Cerebellar cortex (tissue), 1 donor: ENCODE measurements around the gene TSPAN31.
A peak's percentile ranks its signal among the peaks of the same experiment; 100 is the strongest.
"Not testable (repeated sequence)": the region's sequence is repeated elsewhere in the genome, so short reads cannot be mapped to it uniquely, and the experiment has no call there.

Experiments
- DNase-seq: peaks from one replicate; pipeline ENCODE4 v3.0.0-alpha.2; 2015; ENCODE audit warnings: low spot score

Gene TSPAN31, protein sequence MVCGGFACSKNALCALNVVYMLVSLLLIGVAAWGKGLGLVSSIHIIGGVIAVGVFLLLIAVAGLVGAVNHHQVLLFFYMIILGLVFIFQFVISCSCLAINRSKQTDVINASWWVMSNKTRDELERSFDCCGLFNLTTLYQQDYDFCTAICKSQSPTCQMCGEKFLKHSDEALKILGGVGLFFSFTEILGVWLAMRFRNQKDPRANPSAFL

DNA sequence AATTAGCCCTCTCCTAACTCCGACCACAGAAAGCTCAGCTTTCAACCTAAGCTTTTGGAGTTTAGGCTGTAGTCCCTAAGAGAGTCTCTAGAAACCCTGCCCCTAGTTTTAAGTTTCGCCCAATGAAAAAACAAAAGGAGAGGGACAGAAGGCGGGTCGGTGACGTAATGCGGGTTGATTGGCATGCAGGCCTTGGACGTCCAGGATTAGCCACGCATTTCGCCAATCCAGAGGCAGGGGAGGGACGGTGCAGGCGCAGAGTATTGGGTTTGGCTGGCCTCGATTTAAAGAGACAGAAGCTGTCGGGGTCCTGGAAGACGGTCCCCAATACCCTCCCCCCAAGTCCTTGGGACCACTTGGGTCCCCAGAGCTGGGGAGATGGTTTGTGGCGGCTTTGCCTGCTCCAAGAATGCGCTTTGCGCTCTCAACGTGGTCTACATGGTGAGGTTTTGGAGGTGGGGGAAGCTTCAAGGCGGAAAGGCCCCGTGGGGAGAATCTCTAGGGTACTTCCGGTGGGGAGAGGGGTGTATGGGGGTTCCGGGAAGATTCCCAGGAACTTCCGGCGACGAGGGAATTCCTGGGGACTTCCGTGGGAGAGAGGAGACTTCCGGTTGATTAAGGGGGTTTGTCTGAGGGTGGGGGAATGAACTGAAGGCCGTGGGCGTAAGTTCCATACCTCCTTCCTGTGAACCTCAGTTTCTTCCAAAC lies at the start of gene TSPAN31:
Gene TSPAN31, plus strand, starts transcription at position 263 of the 708 bp plus-strand sequence. Its CDS starts 116 bp downstream, at position 379.
- DNase-seq = peak; percentile 100

DNA sequence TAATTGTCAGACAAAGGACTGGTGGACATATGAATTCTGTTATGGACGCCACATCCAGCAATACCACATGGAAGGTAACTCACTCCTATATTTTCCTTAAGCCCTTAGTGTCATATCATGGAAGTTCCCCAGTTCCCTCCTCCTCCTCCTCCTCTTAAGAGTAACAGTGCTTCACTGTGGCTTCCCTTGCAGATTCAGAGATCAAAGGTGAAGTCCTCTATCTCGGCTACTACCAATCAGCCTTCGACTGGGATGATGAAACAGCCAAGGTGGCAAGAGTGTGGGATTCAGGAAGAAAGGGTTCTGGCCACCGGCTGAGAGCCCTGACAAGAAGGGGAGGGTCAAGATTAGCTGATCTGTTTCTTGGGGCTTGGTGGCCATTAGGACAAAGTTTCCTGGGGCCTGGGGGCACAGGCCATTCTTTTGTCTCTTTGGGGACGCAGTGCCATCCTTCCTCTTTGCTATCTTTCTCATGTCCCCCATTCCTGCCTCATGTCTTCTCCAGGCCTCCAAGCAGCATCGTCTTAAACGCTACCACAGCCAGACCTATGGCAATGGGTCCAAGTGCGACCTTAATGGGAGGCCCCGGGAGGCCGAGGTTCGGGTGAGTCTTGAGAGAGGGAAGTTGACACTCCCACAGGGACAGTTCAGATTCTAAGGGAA lies 48.9 kb upstream of the TSPAN31 start:
- DNase-seq = no peak

DNA sequence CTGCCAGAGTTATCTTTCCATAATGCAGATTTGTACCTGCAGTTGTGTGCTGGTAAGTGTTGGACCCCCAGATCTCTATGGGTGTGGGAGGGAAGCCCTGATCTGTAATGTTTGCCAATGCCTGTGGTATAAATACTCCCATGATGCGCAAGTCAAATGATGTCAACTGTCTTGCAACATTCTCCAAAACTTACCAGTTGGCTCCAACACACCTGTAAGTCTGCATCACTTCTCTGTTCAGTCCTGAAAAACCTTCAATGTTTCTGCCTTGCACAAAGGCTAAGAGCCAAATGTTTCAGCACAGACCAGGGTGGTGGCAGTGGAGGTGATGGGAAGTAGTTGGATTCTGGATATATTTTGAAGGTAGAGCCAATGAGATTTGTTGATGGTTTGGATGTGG lies 47.8 kb upstream of the TSPAN31 start:
- no peak for DNase-seq

DNA sequence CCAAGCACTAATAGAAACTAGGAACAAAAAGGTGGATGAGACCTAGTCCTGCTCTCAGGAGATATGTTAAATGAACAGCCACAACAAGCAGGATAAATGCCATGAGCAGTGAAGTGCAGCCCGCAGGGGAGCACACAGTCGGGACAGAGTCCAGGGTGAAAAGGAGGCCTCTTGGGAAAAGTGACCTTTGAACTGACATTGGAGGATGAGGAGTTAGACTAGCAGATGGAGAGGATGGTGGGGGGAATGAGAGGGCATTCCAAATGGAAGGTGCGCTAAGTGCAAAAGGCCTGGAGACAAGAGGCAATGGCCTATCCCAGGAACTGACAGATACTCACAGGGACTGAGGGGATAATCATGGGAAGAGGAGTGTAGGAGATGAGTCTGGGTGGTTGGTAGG lies 46.4 kb upstream of the TSPAN31 start:
- DNase-seq = no peak

DNA sequence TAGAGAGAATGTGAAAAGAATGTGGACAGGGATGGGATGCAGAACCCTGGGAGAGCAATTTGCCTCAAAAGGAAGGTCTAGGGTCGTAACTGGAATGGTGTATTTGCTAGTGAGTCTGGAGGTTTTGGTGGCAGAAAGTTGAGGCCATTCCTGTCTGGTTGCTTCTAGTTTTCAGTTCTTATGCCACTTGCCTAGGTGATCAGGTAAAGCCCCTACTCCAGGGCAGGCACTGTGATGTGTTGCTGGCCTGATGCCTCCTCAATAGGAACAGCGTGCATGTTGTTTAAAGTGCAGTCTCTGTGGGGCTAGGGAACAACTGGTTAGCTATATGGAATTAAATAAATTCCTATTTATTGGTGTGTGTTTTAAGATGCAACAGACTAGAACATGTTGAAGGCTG lies 44.5 kb upstream of the TSPAN31 start:
- DNase-seq = no peak

DNA sequence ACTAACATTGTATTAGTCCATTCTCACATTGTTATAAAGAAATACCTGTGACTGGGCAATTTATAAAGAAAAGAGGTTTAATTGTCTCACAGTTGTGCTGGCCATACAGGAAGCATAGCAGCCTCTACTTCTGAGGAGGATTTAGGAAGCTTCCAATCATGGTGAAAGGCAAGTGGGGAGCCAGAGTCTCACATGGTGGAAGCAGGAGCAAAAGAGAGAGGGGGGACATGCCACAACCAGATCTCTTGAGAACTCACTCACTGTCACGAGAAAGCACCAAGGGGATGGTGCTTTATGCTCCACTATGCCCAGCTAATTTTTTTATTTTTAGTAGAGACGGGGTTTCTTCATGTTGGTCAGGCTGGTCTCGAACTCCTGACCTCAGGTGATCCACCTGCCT lies 37.6 kb upstream of the TSPAN31 start:
- no peak for DNase-seq

DNA sequence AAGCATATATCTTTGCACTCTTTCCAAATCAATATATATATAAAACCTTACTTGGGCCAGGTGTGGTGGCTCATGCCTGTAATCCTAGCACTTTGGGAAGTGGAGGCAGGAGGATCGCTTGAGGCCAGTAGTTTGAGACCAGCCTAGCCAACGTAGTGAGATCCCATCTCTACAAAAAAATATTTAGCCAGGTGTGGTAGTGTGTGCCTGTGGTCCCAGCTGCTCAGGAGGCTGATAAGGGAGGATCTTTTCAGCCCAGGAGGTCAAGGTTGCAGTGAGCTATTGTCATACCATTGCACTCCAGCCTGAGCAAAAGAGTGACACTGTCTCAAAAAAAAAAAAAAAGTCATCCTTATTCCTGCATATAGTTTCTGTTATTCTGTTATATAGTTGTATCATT lies 36.5 kb upstream of the TSPAN31 start:
- DNase-seq = no peak

DNA sequence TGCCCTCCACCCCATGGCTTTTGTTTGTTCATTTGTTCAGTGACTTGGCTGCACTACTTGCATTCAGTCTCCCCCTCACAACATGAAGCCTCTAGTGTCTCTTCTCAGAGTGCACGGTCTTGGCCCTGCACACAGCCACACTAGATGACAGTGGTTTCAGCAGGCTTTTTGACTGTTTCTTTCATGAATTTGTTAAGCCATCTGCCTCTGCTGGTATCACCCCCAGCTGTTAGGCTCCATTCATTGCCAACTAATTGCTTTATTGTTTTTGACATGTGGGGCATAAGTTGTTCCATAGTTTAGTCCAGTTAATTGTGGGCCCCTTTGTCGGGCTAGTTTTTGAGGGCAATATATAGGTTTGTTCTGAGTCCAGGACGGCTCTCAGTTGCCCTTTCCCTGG lies 32.1 kb upstream of the TSPAN31 start:
- no peak for DNase-seq

DNA sequence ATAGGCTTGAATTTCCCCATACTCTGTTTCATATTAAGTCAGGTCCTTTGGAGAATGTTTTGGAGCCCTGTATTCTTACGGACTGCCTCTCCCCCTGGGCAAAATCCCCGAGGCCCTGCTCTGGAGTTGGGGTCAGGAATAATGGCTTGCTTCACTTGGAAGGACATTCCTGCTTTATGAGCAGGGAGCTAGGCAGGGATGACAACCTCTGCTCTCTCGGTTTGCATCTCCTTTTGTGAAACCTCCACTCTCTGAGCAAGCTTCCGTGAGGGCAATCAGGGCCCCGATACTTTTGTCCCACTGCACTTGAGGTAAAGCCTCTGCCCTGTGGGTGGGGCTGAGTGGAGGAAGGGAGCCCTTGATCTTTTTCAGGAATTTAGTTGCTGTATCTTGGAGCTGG lies 31.6 kb upstream of the TSPAN31 start:
- no peak for DNase-seq

DNA sequence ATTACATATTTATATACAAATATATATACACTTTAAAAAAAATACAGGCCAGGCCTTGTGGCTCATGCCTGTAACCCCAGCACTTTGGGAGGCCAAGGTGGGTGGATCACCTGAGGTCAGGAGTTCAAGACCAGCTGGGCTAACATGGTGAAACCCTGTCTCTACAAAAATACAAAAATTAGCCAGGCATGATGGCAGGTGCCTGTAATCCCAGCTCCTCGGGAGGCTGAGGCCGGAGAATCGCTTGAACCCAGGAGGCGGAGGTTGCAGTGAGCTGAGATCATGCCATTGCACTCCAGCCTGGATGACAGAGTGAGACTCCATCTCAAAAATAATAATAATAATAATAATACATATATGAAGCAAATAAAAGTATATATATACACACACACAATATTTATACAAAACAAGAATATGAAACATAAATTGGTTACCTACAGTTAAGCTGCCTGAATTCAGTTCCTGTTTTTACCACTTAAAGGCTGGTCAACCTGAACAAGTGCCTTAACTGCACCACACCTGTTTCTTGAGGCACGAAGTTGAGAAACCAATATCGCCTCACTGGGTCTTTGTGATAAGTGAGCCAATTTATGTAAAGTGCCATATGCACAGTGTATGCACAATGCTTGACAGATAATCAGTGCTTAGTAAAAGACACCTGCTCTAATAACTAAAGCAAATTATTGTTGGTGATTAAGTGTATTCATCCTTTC lies 29.6 kb upstream of the TSPAN31 start:
- not testable (repeated sequence) for DNase-seq

DNA sequence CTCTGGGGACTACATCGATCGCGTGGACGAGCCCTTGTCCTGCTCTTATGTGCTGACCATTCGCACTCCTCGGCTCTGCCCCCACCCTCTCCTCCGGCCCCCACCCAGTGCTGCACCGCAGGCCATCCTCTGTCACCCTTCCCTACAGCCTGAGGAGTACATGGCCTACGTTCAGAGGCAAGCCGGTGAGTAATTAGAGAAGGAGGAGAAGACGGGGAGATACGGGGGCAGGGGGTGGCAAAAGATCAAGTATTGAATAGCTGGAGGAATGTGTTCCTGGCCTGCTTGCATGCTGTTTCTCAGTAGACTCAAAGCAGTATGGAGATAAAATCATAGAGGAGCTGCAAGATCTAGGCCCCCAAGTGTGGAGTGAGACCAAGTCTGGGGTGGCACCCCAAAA lies 29.1 kb upstream of the TSPAN31 start:
- no peak for DNase-seq

DNA sequence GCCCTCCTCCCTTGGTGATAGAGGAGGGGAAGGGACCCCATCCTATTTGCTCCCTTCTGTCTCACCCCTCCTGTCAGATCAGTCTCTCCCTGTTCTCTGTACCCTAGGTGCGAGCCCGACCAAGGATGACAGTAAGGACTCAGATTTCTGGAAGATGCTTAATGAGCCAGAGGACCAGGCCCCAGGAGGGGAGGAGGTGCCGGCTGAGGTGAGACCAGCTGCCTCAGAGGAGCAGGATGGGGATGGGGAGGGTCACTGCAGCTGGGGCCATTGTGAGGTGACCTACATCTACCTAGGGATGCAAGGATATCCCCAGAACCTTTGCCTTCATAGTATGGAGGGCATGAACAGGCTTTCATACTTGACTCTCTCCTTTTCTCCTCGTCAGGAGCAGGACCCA lies 28.5 kb upstream of the TSPAN31 start:
- no peak for DNase-seq

DNA sequence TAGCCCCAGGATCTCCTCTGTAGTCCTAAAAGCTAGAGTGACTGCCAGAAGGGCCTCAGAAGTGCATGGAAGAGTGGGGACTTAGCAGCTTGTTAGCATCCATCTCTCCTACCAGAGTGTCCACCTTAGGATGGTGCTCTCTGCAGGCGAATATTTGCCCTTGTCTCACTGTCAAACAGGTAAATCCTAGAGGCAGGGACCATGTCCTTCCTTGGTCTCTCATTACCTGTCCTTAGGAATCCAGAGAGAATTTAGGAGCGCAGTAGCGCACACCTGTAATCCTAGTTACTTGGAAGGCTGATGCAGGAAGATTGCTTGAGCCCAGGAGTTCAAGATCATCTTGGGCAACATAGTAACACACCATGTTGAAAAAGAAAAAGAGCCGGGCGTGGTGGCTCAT lies 27.7 kb upstream of the TSPAN31 start:
- DNase-seq = no peak

DNA sequence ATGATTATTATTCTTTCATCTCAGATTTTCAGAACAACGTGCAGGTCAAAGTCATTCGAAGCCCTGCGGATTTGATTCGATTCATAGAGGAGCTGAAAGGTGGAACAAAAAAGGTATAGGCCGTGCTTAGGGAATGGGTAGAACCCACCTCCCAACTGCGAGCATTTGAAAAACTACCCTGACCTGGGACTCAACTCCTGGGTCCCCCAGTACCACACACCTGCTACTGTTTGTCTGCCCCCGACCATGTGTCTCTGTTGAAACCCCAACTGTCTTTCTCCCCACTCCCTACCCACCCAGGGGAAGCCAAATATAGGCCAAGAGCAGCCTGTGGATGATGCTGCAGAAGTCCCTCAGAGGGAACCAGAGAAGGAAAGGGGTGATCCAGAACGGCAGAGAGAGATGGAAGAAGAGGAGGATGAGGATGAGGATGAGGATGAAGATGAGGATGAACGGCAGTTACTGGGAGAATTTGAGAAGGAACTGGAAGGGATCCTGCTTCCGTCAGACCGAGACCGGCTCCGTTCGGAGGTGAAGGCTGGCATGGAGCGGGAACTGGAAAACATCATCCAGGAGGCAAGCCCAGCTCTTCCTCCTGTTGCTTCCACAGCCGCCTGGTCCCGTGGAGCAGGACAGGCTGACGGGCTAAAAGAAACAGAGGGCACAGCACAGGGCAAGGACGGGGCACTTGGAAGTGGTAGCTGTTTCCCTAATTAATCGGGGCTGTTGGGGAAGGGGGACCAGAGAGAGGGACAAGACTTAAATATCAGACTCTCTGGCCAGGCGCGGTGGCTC lies 26.8 kb upstream of the TSPAN31 start:
- no peak for DNase-seq

DNA sequence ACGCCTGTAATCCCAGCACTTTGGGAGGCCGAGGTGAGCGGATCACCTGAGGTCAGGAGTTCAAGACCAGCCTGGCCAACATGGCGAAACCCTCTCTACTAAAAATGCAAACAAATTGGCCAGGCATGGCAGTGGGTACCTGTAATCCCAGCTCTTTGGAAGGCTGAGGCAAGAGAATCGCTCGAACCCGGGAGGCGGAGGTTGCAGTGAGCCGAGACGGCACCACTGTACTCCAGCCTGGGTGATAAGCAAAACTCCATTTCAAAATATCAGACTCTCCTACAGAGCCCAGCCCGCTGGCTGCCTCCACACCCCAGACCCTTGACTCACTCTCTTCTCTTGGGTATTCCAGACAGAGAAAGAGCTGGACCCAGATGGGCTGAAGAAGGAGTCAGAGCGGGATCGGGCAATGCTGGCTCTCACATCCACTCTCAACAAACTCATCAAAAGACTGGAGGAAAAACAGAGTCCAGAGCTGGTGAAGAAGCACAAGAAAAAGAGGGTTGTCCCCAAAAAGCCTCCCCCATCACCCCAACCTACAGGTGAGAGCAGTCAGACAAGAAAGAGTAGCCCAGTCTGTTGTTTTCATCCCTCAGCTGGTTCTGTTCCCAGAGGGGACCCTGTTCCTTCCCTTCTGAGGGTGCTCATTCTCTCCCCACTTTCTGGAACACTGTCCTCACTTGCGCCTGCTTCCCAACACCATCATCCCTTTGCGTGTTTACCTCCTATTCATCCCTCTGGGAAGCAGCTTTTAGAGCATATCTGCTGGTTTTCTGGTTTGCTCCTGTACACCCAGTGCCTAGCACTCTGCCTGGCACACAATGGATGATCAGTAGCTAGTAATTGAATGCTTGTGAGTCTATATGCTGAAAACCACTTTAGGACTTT lies 26.0 kb upstream of the TSPAN31 start:
- no peak for DNase-seq

DNA sequence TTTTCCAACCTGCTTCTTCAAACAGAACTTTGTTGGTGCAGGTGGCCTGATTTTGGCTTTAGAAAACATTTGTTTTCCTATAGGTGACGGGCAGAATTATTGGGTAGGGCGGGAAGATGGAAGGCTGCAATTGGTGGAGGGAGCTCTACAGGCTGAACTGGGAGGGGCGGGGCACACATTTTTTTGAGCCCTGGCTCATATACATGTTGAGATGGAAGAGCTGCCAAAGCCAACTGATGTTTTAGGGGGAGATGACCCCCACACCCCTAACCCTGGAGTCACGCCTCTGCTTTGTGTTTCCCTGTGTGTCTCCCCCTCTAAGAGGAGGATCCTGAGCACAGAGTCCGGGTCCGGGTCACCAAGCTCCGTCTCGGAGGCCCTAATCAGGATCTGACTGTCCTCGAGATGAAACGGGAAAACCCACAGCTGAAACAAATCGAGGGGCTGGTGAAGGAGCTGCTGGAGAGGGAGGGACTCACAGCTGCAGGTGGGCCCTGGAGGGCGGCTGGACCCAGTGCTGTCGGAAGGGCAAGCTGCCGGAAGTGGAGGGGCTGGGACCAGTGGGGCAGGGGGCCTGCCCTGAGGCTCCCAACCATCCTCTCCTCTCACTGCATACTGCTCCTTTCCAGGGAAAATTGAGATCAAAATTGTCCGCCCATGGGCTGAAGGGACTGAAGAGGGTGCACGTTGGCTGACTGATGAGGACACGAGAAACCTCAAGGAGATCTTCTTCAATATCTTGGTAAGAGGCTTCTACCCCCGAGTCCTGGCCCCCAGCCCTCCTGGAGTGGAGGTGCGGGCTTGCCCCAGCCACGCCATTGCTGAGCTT lies 24.8 kb upstream of the TSPAN31 start:
- no peak for DNase-seq

DNA sequence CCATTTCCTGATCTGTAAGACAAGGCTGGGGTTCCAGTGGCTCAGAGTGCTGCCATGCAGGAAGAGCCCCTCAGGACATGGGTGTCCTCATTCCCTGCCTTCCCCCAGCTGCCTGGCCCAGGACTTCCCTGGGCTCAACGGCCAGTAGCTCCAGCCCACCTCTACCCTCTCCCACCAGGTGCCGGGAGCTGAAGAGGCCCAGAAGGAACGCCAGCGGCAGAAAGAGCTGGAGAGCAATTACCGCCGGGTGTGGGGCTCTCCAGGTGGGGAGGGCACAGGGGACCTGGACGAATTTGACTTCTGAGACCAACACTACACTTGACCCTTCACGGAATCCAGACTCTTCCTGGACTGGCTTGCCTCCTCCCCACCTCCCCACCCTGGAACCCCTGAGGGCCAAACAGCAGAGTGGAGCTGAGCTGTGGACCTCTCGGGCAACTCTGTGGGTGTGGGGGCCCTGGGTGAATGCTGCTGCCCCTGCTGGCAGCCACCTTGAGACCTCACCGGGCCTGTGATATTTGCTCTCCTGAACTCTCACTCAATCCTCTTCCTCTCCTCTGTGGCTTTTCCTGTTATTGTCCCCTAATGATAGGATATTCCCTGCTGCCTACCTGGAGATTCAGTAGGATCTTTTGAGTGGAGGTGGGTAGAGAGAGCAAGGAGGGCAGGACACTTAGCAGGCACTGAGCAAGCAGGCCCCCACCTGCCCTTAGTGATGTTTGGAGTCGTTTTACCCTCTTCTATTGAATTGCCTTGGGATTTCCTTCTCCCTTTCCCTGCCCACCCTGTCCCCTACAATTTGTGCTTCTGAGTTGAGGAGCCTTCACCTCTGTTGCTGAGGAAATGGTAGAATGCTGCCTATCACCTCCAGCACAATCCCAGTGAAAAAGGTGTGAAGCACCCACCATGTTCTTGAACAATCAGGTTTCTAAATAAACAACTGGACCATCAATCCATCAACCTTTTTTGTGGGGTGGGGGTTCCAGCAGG lies 23.9 kb upstream of the TSPAN31 start:
- DNase-seq = no peak

DNA sequence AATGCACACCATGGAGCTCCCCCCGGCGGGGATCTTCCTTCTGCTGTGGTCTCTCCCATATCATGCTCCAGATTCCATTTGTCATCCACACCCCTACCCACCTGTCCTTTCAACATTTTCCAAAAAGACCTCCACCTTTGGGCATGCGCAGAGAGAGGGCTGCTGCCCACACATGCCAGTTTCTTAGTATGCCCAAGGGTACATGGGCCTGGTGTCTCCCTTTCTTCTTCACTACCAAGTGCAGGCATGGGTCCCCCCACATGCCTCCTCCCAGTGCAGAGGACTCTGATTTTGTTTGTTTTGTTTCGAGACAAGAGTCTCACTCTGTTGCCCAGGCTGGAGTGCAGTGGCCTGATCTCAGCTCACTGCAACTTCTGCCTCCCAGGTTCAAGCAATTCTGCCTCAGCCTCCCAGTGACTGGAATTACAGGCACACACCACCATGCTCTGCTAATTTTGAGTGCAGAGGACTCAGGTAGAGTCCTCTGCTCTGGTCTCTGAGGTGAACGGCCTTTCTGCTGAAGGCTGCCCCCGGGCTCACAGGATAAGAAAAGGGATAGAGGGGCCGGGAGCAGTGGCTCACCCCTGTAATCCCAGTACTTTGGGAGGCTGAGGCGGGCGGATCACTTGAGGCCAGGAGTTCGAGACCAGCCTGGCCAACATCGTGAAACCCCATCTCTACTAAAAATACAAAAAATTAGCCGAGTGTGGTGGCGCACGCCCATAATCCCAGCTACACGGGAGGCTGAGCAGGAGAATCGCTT lies 22.8 kb upstream of the TSPAN31 start:
- DNase-seq = not testable (repeated sequence)
